GM12874 (cell line): ENCODE measurements around the gene SLC33A1.
A peak's percentile ranks its signal among the peaks of the same experiment; 100 is the strongest.

Experiments used
- CTCF ChIP-seq: IDR thresholded peaks from 2 replicates; pipeline ENCODE4 v1.5.1; 2011; ENCODE audit warnings: low read depth, mild to moderate bottlenecking, control low read depth, low read length, moderate library complexity; ENCODE audit not compliant: insufficient read depth

Gene SLC33A1

GRCh38 chr3:155870945-155871745 is 16.9 kb upstream of the SLC33A1 start:
- no peak for TF ChIP-seq CTCF

- TF ChIP-seq CTCF = peak; percentile 61; the same call in 1 of the 2 replicates
These were observed 16.1 kb upstream of the SLC33A1 start, which contains the start of gene GMPS for GRCh38 chr3:155870133-155870944. GMPS (plus strand) TSS chr3:155870650; CDS start chr3:155870871, 221 bp downstream.

- no peak for TF ChIP-seq CTCF
These were observed 15.5 kb upstream of the SLC33A1 start for GRCh38 chr3:155869691-155870090.

DNA sequence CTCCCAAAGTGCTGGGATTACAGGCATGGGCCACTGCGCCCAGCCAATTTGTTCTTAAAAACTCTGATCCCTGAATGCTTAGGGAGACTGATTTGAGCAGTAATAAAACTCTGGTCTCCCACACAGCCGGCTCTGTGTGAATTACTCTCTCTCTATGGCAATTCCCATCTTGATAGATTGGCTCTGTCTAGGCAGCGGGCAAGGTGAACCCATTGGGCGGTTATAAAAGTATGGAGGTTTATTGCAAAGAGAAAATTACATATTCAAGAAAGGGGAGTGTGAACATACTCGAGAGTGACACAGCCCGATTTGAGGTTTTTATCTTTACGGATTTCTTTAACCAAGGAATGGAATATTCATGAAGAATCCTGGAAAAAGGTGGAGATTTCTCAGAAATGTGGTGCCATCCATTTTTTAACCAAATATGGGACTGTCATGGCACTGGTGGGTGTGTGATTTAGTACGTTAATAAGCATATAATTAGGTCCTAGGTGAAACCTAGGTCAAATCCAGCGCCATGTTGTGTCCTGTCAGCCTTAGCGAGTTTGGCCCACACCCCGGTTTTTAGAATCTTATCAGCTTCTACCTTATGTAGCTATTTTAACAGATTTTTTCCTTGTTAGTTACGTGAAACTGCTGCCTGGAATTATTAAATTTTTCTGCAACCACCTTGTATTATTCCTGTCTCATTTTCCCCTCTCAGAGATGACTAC is 9.0 kb upstream of the SLC33A1 start:
- no peak for TF ChIP-seq CTCF

GRCh38 chr3:155861476-155862183 is 7.4 kb upstream of the SLC33A1 start:
- no peak for TF ChIP-seq CTCF

DNA sequence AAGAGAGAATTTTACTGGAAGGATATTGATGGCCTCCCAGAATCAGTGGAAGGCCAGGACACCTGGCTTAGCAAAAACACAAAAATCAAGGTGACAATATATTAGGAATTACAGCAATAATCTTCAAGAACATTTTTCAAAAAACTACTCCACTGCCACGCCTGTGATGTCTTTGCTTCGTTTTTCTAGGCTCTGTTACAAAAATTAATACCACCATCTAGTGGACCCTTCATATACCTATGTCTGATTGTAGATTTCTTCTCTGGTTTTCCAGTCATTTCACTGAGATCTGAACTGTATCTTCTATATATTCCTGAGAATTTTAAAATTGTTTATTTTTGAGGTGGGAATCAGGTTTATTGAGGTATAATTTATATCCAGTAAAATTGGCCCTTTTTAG is 5.6 kb upstream of the SLC33A1 start:
- TF ChIP-seq CTCF = no peak
